PFSK-1 (cell line): ENCODE measurements around the gene DAZL.

Experiments used
- POLR2AphosphoS5 ChIP-seq: IDR thresholded peaks from 2 replicates; pipeline ENCODE4 v1.6.1; 2012; ENCODE audit warnings: low read depth, mild to moderate bottlenecking, control low read depth, low read length, moderate library complexity
- SIN3A ChIP-seq: IDR thresholded peaks from 2 replicates; pipeline ENCODE4 v1.6.1; 2012; ENCODE audit warnings: mild to moderate bottlenecking, low read length, moderate library complexity, borderline replicate concordance; ENCODE audit not compliant: insufficient read depth
- TAF1 ChIP-seq: IDR thresholded peaks from 2 replicates; pipeline ENCODE4 v1.6.1; 2012; ENCODE audit warnings: low read length, control low read depth, borderline replicate concordance; ENCODE audit not compliant: insufficient read depth
- TF ChIP-seq, protein P1 (sequence below), 2 experiments: IDR thresholded peaks; 2 replicates each; pipeline versions ENCODE4 v1.6.1 to v1.8.0; 2011 to 2012; ENCODE audit warnings: low read depth in 2 of 2, low read length in 2 of 2, control low read depth in 1 of 2, inconsistent platforms in 1 of 2, mild to moderate bottlenecking in 1 of 2, moderate library complexity in 1 of 2; ENCODE audit not compliant: insufficient read depth in 1 of 2

DNA sequence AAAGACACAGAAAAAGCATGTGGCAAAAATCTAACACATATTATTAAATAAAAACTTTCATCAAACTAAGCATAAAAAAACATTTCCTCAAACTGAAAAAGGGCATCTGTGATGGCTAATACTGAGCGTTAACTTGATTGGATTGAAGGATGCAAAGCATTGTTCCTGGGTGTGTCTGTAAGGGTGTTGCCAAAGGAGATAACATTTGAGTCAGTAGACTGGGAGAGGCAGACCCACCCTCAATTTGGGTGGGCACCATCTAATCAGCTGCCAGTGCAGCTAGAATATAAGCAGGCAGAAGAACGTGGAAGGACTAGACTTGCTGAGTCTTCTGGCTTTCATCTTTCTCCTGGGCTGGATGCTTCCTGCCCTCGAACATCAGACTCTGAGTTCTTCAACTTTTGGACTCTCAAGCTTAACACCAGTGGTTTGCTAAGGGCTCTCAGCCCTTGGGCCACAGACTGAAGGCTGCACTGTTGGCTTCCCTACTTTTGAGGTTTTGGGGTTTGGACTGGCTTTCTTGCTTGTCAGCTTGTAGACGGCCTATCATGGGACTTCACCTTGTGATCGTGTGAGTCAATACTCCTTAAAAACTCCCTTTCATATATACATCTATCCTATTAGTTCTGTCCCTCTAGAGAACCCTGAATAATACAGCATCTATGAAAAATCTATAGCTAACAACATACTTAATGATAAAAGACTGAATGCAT lies 45.4 kb downstream of the DAZL start:
- TF ChIP-seq POLR2AphosphoS5 (no peak), SIN3A (no peak), TAF1 (no peak)
- TF ChIP-seq, protein P1, sequence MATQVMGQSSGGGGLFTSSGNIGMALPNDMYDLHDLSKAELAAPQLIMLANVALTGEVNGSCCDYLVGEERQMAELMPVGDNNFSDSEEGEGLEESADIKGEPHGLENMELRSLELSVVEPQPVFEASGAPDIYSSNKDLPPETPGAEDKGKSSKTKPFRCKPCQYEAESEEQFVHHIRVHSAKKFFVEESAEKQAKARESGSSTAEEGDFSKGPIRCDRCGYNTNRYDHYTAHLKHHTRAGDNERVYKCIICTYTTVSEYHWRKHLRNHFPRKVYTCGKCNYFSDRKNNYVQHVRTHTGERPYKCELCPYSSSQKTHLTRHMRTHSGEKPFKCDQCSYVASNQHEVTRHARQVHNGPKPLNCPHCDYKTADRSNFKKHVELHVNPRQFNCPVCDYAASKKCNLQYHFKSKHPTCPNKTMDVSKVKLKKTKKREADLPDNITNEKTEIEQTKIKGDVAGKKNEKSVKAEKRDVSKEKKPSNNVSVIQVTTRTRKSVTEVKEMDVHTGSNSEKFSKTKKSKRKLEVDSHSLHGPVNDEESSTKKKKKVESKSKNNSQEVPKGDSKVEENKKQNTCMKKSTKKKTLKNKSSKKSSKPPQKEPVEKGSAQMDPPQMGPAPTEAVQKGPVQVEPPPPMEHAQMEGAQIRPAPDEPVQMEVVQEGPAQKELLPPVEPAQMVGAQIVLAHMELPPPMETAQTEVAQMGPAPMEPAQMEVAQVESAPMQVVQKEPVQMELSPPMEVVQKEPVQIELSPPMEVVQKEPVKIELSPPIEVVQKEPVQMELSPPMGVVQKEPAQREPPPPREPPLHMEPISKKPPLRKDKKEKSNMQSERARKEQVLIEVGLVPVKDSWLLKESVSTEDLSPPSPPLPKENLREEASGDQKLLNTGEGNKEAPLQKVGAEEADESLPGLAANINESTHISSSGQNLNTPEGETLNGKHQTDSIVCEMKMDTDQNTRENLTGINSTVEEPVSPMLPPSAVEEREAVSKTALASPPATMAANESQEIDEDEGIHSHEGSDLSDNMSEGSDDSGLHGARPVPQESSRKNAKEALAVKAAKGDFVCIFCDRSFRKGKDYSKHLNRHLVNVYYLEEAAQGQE (IDR thresholded peaks at IDR 0.05; ENCODE audit: insufficient read depth in 1 of 2, low read depth in 2 of 2, low read length in 2 of 2), result no peak
